Stimulated activated CD8-positive, alpha-beta memory T cell treated with anti-CD3 and anti-CD28 coated beads, Interleukin-7, amount 100 ng/mL, for 4 hours (primary cell): Measurements from ENCODE around the gene HECW1.

Source experiments
- DNase-seq, 2 donors: peaks; one replicate each; pipeline ENCODE4 v3.0.0-alpha.2; 2020; ENCODE audit warnings: low read depth in 2 of 2

The HECW1 gene

DNA sequence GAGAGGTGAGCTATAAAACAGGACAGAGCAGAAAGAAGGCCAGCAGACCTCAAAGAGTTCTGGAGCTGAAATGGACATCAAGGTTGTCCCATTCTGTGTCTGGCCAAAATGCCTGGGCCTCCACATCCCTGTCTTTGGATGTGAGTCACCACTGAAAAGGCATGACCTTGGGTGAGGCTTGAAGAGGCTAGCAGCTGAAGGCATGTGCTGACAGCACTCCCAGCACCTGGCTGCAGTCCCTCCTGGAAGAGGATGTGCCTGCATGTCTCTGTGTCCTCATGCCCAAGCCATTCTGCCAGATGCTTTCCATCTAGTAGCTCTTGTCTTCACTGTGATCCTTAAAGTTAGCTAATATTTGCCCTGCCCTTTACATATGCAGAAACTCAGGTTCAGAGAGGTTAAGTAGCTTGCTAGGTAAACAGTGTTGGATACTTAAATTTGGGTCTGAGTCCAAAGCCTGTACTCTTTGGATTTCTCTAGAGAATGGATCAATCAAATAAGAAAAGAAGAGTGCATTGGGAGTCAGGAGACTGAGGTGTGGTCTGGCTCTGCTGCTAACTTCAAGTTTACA is 35.8 kb downstream of the HECW1 start:
- DNase-seq: no peak

DNA sequence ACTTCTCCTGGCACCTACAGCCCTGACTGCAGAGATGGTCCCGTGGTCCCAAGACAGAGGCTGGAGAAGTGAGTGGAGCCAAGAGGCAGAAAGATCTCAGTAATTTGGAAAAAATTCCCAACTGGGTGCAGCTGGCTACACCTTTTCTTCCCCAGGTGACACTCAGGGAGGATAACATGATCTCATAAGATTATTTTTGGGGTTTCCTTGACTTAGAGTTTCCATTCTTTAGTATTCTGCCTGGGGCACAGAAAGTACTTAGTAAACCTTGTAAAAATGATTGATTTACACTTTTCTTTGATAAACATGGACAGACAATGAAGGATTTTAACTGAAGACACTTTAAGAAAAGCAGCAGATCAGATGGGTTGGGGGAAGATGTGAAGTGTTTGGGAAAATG is 38.6 kb downstream of the HECW1 start:
- DNase-seq: no peak

DNA sequence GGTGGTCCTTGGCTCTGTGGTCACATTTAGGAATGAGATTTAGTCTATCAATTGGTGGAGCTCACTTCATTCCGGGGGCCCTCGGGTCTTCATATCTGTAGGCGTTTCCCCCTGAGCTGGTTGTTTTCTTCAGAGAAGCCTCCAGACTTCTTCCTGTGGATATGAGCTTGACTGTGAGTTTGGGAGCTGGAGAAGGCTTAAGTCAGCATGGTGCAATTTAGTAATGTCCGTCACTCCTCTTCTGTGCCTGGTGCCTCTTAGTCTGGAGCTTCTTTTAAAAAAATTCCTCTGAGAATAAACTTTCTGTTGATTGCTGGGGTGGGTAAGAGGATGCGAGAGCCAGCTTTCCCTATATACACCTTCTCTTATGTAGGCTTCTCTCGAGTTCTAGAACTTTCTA is 40.2 kb downstream of the HECW1 start:
- DNase-seq: no peak

DNA sequence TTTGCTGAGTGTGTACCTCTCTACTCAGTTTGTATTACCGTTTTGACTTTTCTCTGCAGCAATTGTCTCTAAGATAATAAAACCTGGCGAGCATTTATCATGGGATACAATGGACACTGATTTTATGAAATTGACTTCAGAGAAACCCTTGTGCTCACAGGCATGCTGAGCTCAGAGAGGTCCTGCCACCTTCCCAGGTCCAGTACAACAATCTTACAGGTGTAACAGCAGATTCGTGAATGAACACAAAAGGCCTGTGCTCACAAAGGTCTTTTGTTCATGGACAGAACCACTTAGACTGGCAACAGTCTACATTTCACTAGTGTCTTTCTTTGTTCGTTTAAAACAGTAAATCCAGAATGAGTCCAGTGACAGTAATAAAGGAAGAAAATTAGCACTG is 43.2 kb downstream of the HECW1 start:
- no peak for DNase-seq

DNA sequence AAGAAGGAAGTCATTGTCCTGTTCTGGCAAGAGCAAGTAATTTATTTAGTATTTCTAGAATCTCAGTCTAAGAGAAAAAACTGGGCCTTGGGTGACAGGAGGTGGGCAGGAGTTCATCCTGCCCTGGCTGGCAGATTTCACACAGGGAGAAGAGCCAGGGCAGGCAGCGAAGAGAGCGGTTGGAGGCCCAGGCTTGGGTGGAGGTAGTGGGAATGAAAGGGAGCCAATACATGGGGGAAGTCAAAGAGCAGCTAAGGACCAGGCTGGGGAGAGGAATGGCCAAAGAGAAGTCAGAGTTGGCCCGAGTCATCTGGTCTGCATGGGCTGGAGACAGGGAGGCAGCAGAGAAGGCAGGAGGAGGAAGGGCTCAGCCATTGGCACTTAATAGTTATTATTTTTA is 51.4 kb downstream of the HECW1 start:
- no peak for DNase-seq

DNA sequence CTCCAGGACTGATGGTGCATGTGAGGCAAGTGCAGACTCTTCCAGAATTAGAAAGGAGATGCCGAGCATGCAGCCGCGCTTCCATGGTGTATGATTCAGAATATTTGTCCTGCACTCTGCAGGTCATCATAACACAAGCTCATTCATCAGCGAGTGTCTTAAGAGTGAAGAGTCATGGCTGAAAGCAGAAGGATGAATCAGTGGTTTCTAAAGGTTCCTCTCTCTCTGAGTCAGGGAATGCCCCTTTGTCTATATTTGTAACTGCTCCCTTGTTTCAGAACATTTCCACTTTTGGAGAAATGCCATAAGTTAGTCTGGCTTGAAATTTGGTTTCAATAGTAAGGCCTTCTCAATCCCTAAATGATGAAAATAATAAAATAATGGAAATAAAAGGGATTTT is 52.3 kb downstream of the HECW1 start:
- DNase-seq: no peak

DNA sequence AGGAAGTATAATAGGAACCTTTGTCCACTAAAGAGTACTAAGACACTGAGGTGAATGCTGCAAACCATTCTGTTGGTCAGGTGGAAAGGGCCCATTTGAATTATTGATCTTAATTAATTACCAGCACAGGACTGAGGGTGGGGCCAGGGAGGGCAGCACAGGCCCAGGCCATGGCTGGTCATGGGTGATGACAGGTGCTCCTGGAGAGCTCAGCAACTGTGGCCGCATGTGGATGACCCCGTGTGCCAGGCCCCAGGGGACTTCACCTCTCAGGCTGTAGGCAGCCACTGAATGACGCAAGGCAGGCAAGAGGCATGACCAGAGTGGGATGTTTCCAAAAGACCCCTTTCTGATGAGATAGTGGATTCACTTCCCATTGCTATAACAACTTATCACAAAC is 54.2 kb downstream of the HECW1 start:
- no peak for DNase-seq

DNA sequence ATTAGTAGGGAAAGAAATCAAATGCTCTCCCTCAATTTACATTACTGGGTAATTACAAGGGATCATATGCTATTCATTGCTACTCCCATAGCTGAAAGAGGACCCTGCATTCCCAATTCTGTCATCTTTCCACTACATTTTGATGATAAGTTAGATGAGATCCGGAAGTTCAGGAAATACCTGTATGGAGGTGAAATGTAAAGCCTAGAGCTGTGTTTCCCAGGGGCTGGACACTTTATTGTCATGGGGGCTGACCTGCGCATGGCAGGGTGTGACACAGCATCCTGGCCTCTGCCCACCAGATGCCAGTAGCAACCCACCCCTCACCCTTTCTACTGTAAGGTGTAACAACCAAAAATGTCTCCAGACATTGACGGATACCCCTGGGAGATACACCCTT is 56.6 kb downstream of the HECW1 start:
- DNase-seq: no peak

DNA sequence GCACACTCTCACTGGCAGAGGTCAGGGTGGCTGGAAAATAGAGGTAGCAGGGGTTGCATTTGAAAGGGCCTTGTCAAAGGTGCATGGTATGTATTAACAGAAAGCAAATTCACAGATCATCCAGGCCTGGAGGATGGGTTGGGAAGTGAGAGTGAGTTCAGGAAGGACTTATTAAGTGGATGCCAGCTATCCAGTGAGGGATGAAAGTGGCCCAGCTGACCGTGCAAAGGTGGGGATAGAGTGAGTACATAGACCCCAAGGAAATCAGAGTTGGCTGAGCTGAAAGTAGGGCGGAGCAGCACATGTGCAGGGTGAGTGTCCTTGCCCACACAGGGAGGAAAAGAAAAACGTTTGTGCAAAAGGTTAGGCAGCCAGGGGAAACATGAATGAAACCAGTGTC is 58.1 kb downstream of the HECW1 start:
- DNase-seq: no peak

DNA sequence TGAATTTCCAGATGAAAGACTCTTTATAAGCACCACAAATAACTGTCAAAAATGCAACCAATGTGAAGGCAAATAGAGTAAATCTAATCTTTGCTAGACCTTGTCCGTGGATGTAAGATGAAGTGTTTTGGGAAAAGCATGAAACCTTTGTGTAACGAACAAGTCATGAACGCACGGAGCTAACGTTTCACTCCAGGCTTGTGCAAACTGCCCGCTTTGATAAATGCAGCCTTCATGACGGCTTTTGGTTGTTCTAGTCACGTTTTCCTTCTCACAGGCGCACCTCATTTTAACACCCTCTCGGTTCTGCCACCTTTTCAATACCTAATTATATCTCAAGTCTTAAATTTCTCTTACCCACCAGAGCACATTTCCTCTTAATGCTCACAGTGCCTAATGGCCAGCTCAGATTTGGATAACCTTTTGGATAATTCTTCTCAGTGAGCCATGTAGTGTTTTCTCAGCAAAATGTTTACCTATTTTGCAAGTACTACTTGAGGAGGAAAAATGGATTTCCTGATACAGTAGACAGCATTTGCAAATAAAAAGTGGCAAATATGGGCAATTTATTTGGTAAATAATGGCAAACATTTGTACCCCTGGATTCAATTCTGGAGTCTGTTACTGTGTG is 63.2 kb downstream of the HECW1 start:
- DNase-seq: no peak

DNA sequence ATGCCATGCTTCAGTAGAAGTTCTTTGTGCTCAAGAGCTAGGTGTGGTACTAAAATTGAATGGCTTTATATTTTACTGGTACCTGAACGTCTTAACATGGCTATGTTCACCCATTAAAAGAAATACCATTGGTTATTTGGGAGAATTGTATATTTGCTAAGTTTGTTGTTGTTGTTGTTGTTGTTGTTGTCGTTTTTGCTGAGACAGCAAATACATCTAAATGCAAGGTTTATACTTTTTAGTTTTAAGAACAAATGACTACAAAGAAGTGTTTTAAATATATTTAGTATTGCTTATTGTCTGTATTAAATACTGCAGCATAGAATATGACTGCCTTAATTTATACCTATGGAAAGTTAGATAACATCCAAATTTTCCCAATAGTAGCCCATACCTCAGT is 66.9 kb downstream of the HECW1 start:
- DNase-seq: no peak

DNA sequence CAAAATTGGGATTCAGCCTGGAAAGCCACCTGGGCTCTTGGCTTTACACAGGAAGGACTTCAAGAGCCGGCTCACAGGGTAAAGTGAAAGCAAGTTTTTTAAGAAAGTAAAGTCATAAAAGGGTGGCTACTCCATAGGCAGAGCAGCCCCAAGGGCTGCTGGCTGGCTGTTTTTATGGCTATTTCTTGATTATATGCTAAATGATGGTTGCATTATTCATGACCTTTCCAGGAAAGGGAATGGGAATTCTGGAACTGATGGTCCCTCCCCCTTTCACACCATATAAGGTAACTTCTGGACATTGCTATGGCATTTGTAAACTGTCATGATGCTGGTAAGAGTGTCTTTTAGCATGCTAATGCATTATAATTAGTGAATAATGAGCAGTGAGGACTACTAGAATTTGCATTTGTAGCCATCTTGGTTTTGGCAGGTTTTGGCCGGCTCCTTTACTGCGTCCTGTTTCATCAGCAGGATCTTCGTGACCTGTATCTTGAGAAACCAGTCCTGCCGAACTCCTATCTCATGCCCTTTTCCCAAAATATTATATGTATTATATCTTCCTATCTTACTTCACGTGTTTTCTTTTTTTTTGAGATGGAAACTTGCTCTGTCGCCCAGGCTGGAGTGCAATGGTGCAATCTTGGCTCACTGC is 80.5 kb downstream of the HECW1 start:
- DNase-seq: no peak

DNA sequence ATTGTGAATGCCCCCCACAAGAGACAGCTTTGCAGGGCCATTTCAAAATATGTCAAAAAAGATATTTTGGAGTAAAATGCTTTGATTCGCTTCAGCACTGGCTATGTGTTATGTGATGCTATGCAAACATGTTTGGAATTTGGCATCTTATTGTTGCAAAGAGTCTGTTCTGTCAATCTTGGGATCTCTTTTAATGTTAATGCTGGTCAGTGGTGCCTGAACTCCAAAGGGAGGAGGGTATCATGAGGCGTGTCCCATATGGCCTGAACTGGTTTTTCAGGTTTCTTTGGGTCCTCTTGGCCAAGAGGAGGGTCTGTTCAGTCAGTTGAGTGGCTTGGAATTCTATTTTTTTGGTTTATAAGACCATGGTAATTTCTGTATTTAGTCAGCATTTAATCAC is 81.4 kb downstream of the HECW1 start:
- no peak for DNase-seq

DNA sequence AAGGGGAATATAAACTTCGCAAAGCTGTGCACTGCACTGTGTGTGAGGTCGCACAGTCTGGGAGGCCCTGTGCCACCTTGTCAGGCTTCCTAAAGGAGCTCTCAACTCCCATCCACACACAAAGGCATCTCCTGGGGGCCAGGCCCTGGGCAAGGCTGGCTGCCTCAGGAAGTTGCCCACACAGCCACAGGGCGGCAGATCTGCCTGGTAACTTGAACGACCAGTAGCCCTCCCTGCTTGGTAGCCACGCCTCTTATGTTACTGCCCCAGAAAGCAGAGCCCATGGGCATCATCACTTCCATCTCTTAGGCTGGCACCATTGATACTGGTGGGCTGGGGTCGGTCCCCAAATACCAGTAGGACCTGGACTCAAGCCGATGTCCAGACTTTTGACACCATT is 82.8 kb downstream of the HECW1 start:
- DNase-seq: no peak

DNA sequence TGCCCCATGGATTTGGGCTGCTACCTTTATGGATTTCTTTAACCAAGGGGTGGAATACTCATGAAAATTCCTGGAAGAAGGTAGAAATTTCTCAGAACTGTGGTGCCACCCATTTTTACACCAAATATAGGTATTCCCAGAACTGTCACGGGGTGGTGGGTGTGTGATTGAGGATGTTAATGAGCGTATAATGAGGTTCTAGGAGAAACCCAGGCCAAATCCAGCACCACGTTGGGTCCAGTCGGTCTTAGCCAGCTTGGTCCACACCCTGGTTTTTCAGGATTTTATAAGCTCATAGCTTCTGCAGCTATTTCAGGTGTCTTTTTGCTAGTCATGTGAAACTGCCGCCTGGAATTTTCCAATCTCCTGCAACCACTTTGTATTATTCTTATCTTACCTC is 83.3 kb downstream of the HECW1 start:
- DNase-seq: no peak

DNA sequence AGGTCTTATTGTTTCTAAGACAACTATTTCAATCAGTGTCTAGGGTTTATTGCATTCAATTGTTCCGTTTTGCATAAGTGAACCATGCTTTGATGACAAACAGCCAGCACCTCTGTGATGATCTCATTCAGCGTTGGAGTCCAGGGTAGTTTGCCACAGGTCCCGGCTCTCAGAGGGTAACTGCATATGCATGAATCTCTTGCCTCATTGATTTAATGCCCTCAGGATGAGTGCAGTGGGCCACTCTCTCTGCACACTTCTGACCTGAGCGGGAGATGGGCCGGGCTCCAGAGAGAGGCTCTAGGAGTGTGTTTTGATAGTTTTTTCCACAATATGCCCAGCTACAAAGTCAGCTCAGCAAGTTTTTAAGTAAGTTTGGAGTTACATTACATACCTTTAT is 83.9 kb downstream of the HECW1 start:
- no peak for DNase-seq

DNA sequence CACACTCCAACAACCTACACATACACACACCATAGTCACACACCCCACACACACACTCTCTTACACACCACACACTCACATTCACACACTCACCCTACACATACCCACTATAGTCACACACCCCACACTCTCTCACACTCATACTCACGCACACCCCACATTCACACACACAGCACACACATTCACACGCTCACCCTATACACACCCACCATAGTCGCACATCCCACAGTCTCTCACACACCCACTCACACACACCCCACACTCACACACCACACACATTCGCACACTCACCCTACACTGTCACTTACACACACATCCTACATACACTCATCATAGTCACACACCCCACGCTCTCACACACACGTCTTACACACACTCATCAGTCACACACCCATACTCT is 85.6 kb downstream of the HECW1 start:
- DNase-seq: no peak

DNA sequence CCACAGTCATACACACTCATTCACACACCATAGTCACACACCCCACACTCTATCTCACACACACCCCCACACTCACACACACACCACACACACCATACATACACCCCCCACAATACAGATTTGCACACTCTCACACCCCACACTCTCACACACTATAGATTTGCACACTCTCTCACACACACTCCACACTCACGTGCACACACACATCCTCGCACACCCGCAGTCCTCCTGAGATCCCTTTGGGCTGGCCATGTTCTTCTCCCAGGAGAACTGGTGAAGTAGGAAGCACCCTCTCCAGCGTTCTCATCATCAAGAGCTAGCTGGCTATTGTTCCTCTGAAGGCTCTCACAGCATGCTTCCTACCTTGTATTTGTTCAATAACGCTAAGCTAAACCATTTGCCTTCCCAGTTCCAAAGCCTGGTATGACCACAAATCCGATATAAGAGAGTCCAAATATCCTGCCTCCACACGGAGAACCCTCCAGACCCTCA is 86.2 kb downstream of the HECW1 start:
- no peak for DNase-seq

DNA sequence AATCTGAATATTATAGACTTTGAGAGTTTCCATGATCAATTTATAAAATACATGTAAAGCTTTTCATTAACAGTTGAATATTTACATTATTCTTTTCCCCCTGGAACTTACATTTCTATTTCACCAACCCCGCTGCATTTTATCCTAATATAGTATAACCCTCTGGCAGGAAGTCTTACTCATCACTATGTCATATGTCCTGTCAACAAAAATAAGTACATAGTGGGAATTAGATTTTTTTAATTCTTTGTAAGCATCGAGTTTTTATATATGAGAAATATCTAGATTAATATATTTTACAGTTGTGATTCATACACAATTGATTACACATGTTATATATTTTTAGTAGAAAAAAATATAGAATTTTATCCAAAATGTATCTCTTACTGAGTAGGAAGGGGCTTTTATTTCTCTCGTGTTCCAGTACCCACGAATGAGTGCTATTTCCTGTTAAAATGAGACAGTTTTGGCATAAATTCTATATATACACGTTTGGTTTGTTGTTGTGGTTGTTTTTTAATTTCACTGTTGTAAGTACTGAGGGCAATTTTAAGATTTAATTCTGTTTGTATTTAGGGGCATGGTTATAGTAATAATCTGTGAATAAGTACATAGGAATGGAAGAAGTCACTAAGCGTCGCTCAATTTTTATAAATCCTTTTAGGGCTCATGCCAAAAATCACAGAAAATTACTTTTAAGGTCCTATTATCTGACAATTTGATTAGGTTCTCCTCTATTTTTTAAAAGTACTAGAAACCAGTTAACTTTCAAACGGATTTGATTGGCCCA is 87.1 kb downstream of the HECW1 start:
- DNase-seq: no peak

DNA sequence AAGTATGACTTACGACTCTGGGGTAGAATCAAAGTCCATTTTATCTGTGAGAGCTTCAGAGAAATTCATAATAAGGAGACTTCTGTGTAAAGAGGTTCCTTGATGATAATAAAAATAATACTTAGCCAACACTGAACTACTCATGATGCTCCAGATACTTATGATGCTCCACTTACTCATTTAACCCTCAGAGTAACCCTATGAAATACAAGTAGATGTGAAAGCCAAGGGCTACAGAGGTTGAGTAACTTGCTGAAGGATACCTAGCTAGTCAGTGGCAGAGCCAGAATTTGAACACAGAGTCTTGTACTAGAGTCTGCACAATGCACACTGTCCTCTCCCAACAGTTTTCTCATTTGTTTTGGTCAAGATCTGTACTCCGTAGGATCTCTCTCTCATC is 89.5 kb downstream of the HECW1 start:
- no peak for DNase-seq

DNA sequence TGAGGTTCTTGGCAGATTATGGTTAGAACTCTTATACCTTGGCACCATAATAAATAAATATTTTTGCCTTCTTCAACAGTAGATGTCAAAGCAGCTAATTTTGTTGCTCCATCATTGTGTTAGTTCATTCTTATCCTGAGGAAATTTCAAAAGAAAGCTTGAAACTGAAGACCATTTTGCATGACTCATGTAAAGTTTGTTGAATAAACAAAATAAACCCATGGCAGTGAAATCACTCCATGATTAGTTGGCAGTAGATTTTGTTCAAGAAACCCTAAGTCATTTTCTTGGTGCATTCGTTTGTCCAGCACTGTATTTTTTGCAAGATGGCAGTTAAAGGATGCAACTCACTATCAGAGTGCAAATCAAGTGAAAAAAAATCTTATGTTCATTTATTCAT is 91.6 kb downstream of the HECW1 start:
- no peak for DNase-seq

DNA sequence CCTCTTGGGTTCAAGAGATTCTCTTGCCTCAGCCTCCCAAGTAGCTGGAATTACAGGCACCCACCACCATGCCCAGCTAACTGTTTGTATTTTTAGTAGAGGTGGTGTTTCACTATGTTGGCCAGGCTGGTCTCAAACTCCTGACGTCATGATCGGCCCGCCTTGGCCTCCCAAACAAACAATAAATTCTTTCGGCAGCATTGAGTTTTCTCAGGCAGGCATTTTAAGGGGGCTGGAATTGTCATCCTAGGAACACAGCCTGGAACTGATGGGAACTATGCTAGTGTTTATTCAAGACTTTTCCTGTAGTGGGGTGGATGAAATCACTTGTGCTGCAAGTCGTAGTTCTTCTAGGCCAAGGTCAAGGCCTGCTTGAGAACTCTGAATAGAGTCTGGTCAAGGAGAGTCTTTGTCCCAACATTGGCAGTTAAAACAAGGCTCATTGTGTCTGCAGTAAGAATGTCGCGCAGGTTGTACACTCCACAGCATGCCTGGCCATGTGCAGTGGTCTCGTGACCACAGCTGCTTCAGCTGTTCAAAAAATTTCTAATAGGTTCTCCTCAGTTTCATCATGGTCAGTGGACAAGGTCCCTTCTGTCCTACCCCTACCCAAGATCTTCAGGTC is 92.8 kb downstream of the HECW1 start:
- DNase-seq: no peak
